Measurements from ENCODE around the gene BNC2.

DNA sequence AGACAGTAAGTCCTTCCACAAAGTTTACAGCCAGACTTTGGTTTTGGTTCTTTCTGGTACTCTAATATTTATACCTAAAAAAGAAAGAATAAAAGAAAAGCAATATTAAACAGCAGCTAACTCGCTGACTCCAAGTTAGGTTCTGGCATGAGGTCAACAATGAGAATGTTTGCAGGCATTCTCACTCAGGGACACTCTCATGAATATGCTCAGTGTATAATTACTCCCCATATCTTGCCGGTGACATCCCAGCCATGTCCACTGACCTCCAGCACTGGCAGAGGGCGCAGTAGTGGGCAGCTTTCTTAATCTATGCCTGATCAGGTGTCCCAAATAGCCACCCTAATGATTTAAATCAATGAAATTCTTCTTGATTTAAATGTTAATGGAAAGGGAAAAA, 151.5 kb downstream of the BNC2 start:
- no peak for TF ChIP-seq EZH2 (IDR thresholded peaks at IDR 0.05; ENCODE audit: low read depth)
- TF ChIP-seq, protein P1, sequence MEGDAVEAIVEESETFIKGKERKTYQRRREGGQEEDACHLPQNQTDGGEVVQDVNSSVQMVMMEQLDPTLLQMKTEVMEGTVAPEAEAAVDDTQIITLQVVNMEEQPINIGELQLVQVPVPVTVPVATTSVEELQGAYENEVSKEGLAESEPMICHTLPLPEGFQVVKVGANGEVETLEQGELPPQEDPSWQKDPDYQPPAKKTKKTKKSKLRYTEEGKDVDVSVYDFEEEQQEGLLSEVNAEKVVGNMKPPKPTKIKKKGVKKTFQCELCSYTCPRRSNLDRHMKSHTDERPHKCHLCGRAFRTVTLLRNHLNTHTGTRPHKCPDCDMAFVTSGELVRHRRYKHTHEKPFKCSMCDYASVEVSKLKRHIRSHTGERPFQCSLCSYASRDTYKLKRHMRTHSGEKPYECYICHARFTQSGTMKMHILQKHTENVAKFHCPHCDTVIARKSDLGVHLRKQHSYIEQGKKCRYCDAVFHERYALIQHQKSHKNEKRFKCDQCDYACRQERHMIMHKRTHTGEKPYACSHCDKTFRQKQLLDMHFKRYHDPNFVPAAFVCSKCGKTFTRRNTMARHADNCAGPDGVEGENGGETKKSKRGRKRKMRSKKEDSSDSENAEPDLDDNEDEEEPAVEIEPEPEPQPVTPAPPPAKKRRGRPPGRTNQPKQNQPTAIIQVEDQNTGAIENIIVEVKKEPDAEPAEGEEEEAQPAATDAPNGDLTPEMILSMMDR (conservative IDR thresholded peaks at IDR 0.05), result no peak

Data from PC-9 (cell line).